ENCODE results near the gene MYEF2. TPM values are rescaled to one million over a fixed set of nuclear protein-coding genes. Genes with fewer than 3 reads are reported as not detected.

The MYEF2 gene
- total RNA-seq, 1 donor from 2014 or later: 21.3 TPM

GRCh38 chr15:48145923-48146322 lies 32.2 kb downstream of the MYEF2 start:
- DNase-seq (no peak), ATAC-seq (no peak)
- Histone ChIP-seq H3K36me3 (no peaks in the 10 kb centered on the region), H3K4me3 (no peak overlapping the region), H3K27ac (no peak overlapping the region), H3K9me3 (no peaks in the 10 kb centered on the region), H3K4me1 (peaks cover 6% of the 10 kb centered on the region), H3K27me3 (no peaks in the 10 kb centered on the region)
- intact Hi-C loops (cut with DNase I): no loop called here
- TF ChIP-seq, protein P1, sequence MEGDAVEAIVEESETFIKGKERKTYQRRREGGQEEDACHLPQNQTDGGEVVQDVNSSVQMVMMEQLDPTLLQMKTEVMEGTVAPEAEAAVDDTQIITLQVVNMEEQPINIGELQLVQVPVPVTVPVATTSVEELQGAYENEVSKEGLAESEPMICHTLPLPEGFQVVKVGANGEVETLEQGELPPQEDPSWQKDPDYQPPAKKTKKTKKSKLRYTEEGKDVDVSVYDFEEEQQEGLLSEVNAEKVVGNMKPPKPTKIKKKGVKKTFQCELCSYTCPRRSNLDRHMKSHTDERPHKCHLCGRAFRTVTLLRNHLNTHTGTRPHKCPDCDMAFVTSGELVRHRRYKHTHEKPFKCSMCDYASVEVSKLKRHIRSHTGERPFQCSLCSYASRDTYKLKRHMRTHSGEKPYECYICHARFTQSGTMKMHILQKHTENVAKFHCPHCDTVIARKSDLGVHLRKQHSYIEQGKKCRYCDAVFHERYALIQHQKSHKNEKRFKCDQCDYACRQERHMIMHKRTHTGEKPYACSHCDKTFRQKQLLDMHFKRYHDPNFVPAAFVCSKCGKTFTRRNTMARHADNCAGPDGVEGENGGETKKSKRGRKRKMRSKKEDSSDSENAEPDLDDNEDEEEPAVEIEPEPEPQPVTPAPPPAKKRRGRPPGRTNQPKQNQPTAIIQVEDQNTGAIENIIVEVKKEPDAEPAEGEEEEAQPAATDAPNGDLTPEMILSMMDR (IDR thresholded peaks at IDR 0.05): no peak

DNA sequence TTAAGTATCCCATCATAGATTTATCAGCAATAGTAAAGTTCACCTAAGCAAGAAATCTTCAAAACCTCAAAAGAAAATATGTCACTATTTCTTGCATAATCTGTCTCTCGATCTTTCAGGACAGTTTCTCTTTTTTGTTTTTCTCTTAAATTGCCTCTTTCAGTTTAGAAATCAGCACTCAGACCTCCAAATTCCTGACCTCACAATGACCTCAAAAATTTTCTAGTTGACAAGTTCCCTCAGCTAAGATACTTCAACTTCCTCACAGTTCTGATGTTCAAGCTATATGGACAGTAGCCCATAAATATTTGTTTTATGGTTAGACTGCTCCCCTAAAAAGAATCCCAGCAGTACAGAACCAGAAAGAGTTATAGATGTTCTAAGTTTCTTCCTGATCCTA lies 33.2 kb downstream of the MYEF2 start:
- Histone ChIP-seq H3K36me3 (no peaks in the 10 kb centered on the region), H3K9me3 (no peaks in the 10 kb centered on the region), H3K27me3 (no peaks in the 10 kb centered on the region), H3K4me1 (peaks cover 6% of the 10 kb centered on the region), H3K27ac (no peak overlapping the region), H3K4me3 (no peak overlapping the region)
- TF ChIP-seq, protein P1 (IDR thresholded peaks at IDR 0.05): no peak
- DNase-seq (no peak), ATAC-seq (no peak)
- intact Hi-C loops (cut with DNase I): no loop called here

- TF ChIP-seq, protein P1 (IDR thresholded peaks at IDR 0.05): no peak
- no peak overlapping the region for H3K27ac ChIP-seq
- intact Hi-C loops (cut with DNase I): no loop called here
- H3K36me3 ChIP-seq: no peaks in the 10 kb centered on the region
- DNase-seq (no peak), ATAC-seq (no peak)
- peaks cover 6% of the 10 kb centered on the region for H3K4me1 ChIP-seq
- H3K9me3 ChIP-seq: no peaks in the 10 kb centered on the region
- no peak overlapping the region for H3K4me3 ChIP-seq
- no peaks in the 10 kb centered on the region for H3K27me3 ChIP-seq
Observed at GRCh38 chr15:48143856-48144255, 34.2 kb downstream of the MYEF2 start.

GRCh38 chr15:48132874-48133273 lies 45.2 kb downstream of the MYEF2 start:
- no peaks in the 10 kb centered on the region for H3K4me1 ChIP-seq
- no peak overlapping the region for H3K4me3 ChIP-seq
- DNase-seq (no peak), ATAC-seq (no peak)
- no peak overlapping the region for H3K27ac ChIP-seq
- intact Hi-C loops (cut with DNase I): no loop called here
- TF ChIP-seq, protein P1 (IDR thresholded peaks at IDR 0.05): no peak
- H3K36me3 ChIP-seq: no peaks in the 10 kb centered on the region
- H3K27me3 ChIP-seq: no peaks in the 10 kb centered on the region
- H3K9me3 ChIP-seq: no peaks in the 10 kb centered on the region

- no peaks in the 10 kb centered on the region for H3K36me3 ChIP-seq
- no peak overlapping the region for H3K4me3 ChIP-seq
- H3K9me3 ChIP-seq: no peaks in the 10 kb centered on the region
- no peak overlapping the region for H3K27ac ChIP-seq
- TF ChIP-seq, protein P1 (IDR thresholded peaks at IDR 0.05): no peak
- no peaks in the 10 kb centered on the region for H3K27me3 ChIP-seq
- intact Hi-C loops (cut with DNase I): no loop called here
- ATAC-seq (no peak), DNase-seq (no peak)
- no peaks in the 10 kb centered on the region for H3K4me1 ChIP-seq
Observed at GRCh38 chr15:48131324-48131723, 46.8 kb downstream of the MYEF2 start.

GRCh38 chr15:48126667-48127355 lies 51.3 kb downstream of the MYEF2 start:
- ATAC-seq (no peak), DNase-seq (no peak)
- Histone ChIP-seq H3K9me3 (no peaks in the 10 kb centered on the region), H3K27ac (no peak overlapping the region), H3K36me3 (no peaks in the 10 kb centered on the region), H3K27me3 (no peaks in the 10 kb centered on the region), H3K4me1 (no peaks in the 10 kb centered on the region), H3K4me3 (no peak overlapping the region)
- TF ChIP-seq, protein P1 (IDR thresholded peaks at IDR 0.05): no peak
- intact Hi-C loops (cut with DNase I): no loop called here

Data from upper lobe of right lung (tissue), 1 donor.